GM18502 (cell line): ENCODE results near the gene ABCF2.
A peak's percentile ranks its signal among the peaks of the same experiment; 100 is the strongest.

ENCODE experiments used
- ATAC-seq: cut with Tn5 transposase; IDR thresholded peaks from one replicate; pipeline ENCODE4 v1.9.1; 2021; ENCODE audit warnings: mild to moderate bottlenecking; ENCODE audit not compliant: unreplicated experiment, poor library complexity

The ABCF2 gene

GRCh38 chr7:151228024-151228866 lies 1.2 kb upstream of the ABCF2 start:
- ATAC-seq, result no peak

DNA sequence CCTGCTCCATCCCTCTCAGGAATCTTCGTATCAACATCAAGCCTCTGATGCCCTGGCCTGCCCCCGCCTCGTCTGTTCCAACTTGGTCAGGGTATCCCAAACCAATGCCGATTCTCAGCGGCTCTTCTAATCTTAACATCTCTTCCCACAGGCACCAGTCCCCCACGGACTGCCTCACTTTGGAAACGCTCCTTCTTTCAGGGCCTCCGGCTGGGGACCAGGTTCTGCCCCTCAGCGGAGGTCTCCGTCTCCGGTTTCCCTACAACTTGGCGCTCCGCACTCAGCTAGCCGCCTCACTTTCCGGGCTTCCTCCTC lies 488 bp downstream of the ABCF2 start:
- peak; percentile 10 for ATAC-seq

GRCh38 chr7:151225948-151226510 lies 976 bp downstream of the ABCF2 start:
- no peak for ATAC-seq

DNA sequence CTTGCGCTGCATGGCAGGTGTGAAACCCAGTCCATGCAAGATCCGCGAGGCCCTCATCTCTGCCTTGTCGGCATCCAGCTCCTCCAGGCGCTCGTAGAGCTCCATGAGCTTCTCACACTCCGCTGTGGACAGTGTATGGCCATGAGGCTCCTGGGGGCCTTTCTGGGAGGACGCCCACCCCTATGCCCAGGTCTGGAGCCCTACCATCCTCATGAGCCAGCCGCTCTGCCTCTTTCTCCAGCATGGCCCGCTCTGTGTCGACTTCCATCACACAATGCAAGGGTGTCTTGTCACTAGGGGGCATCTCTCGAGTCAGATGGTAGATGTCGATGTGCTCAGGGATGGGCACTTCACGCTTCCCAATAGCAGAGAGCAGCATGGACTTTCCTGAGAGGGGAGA lies 3.3 kb downstream of the ABCF2 start:
- no peak for ATAC-seq

DNA sequence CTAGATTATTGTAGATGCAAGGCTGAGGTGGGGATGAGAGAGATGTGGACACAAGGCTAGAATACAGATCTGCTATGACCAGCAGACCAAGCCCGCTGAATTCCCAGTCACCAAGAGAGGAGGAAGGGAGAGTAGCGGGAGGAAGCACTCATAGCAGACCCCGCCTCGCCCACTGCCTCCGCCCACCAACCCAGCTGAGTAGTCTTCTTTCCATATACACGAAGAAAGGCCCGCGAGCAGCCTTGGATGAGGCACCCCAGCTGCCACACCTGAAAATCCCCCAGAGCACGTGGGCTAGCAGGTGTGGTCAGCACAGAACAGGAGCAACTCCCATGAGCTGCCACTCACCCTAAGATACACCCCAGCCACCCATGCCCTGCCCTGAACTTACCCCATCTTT lies 8.8 kb downstream of the ABCF2 start:
- ATAC-seq, result no peak

GRCh38 chr7:151215396-151215795 lies 11.6 kb downstream of the ABCF2 start:
- no peak for ATAC-seq

- no peak for ATAC-seq
Measured at GRCh38 chr7:151213826-151214225, 13.2 kb downstream of the ABCF2 start.

- no peak for ATAC-seq
Measured at GRCh38 chr7:151212626-151213025, 14.4 kb downstream of the ABCF2 start.

- ATAC-seq, result no peak
Measured at GRCh38 chr7:151211155-151211772, 15.7 kb downstream of the ABCF2 start.

GRCh38 chr7:151210087-151210854 lies 16.7 kb downstream of the ABCF2 start, which contains the start of gene H2BK1:
Gene H2BK1, minus strand, starts transcription at chr7:151210488. Its CDS starts 170 bp downstream, at chr7:151210318.
- no peak for ATAC-seq

DNA sequence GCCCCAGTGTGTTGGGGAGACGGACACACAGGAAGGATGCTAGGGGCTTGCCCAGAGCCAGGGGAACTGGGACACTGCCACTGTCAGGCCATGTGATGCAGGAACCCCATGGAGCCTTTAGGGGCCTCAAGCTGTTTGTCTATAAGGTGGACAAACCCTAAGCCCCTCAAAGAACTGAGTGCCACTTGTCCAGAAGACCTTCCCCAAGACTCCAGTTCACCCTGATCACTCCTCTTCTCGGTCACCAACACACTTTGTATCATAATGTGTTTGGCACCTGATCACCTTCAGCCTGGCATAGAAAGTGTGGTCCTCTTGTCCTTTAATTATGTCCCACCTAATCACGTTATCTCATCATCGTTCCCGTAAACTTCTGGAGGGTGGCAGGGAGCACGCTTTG lies 17.4 kb downstream of the ABCF2 start:
- no peak for ATAC-seq

DNA sequence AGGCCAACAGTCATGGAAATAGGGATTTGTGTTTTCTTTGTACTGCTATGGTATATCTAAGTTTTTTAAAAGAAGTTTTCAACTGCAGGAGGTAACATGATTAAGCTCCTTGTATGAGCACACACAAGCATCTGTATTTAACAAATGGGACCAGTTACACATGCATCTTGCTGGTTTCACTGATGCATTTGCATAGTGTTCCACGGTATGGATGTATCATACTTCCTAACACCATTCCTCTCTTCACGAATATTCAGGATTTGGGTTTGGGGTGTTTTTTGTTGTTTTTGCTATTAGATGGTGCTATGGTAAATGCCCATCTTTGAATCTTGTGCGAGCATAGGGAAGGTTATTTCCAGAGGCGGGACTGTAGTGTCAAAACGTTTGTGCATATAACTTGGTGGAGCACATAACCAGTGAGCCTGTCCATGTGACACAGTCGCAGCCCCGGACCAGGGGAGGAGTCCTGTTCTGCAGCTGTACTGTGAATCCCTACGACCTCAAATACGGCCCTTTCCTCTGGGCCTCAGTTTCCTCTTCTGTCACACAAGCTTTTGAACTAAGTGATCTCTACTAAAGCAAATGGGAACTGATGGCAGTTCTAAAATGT lies 18.6 kb downstream of the ABCF2 start:
- ATAC-seq, result no peak

- ATAC-seq, result no peak
Measured at GRCh38 chr7:151207804-151208203, 19.2 kb downstream of the ABCF2 start.

DNA sequence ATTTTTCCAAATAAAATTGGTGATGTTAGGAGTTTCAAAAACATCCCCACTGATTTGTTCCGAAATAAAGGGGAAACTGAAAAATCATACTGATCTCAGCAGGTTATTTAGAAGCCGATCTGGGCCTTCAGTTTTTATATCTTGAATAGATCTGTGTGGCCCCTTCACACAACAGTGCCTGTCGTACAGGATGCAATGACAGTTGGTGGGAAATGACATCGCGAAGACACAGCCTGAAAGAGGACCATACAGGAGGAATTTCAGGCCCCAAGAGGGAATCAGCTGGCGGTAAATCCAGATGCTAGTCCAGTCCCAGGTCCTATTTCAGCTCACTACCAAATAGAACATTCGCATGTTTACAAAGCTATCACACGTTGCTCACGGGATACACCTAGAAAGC lies 19.7 kb downstream of the ABCF2 start:
- ATAC-seq, result no peak

DNA sequence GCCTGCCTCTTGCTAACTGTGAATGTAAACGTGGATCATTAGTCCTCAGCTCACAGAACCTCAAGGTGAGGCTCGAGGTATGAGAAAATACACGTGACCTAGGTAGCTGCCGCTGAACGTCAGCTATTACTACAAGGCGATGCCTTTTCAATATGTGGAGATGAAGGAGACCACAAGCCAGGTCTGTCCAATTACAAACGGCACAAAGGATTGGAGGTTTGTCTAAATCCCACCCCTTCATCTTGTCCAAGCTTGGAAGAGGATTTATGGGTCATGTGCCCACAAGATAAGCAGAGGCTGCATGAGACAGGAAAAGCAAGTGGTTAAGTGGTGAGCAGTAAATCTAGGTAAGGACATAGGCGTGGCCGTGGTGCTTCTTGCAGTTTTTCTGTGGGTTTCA lies 20.1 kb downstream of the ABCF2 start:
- no peak for ATAC-seq

DNA sequence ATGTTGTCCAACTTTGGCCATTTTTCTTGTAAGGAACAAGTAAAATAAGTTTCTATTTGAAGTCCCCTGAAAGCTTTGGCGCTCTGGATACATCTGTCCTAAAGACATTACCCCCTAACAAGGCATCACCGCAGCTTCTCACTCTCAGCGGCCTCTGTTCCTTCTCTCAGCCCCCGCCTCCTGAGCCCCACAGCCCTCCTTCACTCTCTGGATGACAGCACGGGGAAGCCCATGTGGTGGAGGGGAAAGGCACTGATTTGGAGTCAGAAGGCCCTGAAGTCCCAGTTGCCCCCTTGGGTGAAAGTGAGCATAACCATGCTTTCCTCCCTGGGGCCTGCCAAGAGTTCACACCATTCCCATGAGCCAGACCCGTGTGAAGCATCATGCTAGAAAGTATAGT lies 21.3 kb downstream of the ABCF2 start:
- ATAC-seq, result no peak

GRCh38 chr7:151204383-151205032 lies 22.5 kb downstream of the ABCF2 start:
- no peak for ATAC-seq

- ATAC-seq, result no peak
Measured at GRCh38 chr7:151202836-151203235, 24.2 kb downstream of the ABCF2 start.

DNA sequence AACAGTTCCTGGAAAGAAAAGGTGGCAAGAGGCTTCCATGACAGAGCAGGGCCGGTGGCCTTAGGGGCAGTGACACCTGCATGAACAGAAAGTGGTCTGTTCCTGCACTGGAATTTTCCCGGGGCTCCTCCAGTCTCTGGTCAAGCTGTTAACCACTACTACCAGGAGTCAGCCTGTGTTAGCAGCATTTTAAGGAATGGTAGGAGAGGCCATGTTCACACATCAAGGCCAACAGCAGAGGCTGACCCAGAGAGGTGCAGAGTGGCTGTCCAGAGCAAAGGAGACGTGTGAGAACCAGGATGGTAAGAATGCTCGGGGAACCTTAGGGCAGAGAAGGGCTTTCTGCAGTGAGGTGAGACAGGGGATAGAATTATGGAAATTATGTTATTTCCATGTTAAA lies 25.3 kb downstream of the ABCF2 start:
- ATAC-seq, result no peak

GRCh38 chr7:151201344-151201743 lies 25.7 kb downstream of the ABCF2 start:
- ATAC-seq, result no peak
